ENCODE results near the gene PIK3R3. TPM values are rescaled to one million over a fixed set of nuclear protein-coding genes. Genes with fewer than 3 reads are reported as not detected.

The PIK3R3 gene
- total RNA-seq, 2 donors from 2014 or later = 8.2 TPM

DNA sequence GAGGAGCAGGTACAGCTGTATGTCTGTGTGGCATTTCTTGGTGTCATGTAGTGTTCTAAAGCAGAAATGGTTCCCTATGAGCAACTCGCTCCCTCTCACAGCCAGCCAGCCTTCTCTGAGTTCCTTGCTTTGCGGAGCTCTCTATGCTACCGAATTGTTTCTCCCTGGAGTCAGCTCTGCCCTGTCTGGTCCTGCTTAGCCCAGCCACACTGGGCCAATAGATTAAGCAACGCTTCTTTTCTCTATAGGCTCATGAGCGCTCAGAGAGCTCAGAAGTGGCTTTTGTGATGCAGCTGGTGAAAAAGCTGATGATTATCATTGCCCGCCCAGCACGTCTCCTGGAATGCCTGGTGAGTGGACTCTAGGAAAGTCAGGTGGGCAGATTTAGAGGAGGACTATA is 113.1 kb downstream of the PIK3R3 start:
- DNase-seq = no peak
- Histone ChIP-seq H3K27ac (no peak overlapping the region), H3K4me3 (no peak overlapping the region), H3K4me1 (no peaks in the 10 kb centered on the region), H3K9ac (ENCODE audit: low read depth in 2 of 2, low read length in 2 of 2) (no peak overlapping the region), H3K27me3 (no peaks in the 10 kb centered on the region), H3K36me3 (no peaks in the 10 kb centered on the region), H3K9me3 (no peaks in the 10 kb centered on the region)
- intact Hi-C loops (cut with DNase I) = no loop called here
- TF ChIP-seq, protein P1, sequence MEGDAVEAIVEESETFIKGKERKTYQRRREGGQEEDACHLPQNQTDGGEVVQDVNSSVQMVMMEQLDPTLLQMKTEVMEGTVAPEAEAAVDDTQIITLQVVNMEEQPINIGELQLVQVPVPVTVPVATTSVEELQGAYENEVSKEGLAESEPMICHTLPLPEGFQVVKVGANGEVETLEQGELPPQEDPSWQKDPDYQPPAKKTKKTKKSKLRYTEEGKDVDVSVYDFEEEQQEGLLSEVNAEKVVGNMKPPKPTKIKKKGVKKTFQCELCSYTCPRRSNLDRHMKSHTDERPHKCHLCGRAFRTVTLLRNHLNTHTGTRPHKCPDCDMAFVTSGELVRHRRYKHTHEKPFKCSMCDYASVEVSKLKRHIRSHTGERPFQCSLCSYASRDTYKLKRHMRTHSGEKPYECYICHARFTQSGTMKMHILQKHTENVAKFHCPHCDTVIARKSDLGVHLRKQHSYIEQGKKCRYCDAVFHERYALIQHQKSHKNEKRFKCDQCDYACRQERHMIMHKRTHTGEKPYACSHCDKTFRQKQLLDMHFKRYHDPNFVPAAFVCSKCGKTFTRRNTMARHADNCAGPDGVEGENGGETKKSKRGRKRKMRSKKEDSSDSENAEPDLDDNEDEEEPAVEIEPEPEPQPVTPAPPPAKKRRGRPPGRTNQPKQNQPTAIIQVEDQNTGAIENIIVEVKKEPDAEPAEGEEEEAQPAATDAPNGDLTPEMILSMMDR (IDR thresholded peaks at IDR 0.05) = no peak

DNA sequence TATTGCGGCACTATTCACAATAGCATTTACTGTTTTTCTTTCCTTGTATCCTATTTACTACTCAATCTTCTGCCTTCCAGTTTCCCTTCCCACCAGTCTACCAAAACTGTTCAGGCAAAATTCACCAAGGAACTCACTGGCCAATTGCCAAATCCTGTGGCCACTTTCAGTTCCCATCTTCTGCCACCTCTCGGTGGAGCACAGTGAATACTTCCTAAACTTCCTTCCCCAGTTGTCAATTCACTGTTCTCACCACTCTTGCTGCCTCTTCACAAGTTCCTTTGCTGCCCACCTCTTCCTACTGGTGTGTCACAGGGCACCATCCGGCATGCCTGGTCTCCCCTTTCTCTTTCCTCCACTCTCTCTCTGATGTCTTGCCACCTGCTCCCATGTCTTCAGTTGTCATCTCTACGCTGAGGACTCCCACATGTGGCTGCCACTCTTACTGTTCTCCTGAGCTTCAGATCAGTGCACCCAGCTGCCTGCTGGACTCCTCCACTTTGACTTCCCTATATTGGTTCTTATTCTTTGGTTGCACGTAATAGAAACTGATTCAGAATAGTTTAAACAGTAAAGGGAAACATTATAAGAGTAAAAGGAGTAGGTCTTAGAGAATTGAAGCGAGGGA is 114.4 kb downstream of the PIK3R3 start:
- Histone ChIP-seq H3K36me3 (no peaks in the 10 kb centered on the region), H3K4me3 (no peak overlapping the region), H3K9me3 (no peaks in the 10 kb centered on the region), H3K9ac (ENCODE audit: low read depth in 2 of 2, low read length in 2 of 2) (no peak overlapping the region), H3K27ac (no peak overlapping the region), H3K4me1 (no peaks in the 10 kb centered on the region), H3K27me3 (no peaks in the 10 kb centered on the region)
- TF ChIP-seq, protein P1 (IDR thresholded peaks at IDR 0.05) = no peak
- DNase-seq = no peak
- intact Hi-C loops (cut with DNase I) = no loop called here

DNA sequence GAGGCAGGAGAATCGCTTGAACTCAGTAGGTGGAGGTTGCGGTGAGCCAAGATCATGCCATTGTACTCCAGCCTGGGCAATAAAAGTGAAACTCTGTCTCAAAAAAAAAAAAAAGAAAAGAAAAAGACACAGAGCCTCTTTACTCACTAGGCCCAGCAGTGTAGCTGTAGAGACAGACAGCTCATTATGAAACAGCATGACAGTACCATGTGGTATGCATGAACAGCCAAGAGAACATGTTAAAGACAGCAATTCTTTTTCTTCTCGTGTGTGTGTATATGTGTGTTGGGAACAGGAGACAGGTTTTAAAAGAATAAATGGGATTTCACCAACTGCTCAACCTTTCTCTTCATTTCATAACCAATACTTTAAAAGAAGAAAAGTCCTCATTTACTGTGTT is 118.8 kb downstream of the PIK3R3 start:
- Histone ChIP-seq H3K9me3 (no peaks in the 10 kb centered on the region), H3K27me3 (no peaks in the 10 kb centered on the region), H3K27ac (no peak overlapping the region), H3K36me3 (peaks cover 12% of the 10 kb centered on the region), H3K9ac (ENCODE audit: low read depth in 2 of 2, low read length in 2 of 2) (no peak overlapping the region), H3K4me1 (no peaks in the 10 kb centered on the region), H3K4me3 (no peak overlapping the region)
- TF ChIP-seq, protein P1 (IDR thresholded peaks at IDR 0.05) = no peak
- intact Hi-C loops (cut with DNase I) = no loop called here
- DNase-seq = no peak

DNA sequence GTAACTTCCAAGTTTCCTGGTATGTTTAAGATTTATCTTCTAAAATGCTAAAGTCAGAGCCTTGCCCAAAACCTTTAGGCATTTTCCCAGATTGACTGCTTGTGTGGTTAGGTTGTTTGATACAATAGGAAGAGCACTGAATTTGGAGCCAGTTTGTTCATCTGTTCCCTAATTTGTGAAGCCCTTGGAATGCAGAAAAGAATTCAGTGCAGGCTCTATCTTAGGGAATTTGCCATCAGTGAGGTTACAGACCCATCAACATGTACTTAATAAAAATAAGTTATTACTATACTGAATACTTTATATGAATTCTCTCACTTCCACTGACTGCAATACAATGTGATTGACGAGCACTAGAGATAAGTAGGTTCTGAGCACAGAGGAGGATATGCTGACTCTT is 120.2 kb downstream of the PIK3R3 start:
- DNase-seq = no peak
- H3K4me3 ChIP-seq = no peak overlapping the region
- intact Hi-C loops (cut with DNase I) = no loop called here
- H3K36me3 ChIP-seq = peaks cover 16% of the 10 kb centered on the region
- no peaks in the 10 kb centered on the region for H3K4me1 ChIP-seq
- no peaks in the 10 kb centered on the region for H3K9me3 ChIP-seq
- H3K9ac ChIP-seq (ENCODE audit: low read depth in 2 of 2, low read length in 2 of 2) = no peak overlapping the region
- TF ChIP-seq, protein P1 (IDR thresholded peaks at IDR 0.05) = no peak
- no peaks in the 10 kb centered on the region for H3K27me3 ChIP-seq
- H3K27ac ChIP-seq = no peak overlapping the region

DNA sequence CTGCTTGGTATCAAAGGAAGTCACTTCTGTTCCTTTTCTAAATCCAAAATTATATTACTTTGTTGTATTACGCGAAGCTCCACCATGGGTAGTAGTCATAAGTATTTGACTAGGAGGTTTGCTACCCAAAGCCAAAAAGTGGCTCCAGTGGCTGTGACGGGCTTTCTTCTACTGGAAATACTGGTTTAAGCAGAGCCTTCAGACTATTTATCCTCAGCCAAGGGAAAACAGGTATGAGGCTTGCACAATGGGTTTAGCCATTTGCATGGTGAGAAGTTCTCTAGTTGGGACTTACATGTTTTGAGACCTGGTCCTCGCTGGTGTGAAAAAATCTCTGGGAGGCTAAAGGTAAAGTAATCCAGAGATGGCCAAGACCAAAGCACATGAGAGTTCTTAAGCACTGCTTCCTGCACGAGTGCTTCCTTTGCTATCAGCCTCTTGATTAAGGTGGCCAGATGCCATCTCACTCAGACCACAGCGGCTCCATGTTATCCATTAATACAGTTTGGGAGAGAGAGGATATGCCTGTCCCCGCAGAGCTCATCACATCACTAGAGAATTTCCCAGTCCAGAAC is 121.2 kb downstream of the PIK3R3 start:
- Histone ChIP-seq H3K27ac (no peak overlapping the region), H3K9ac (ENCODE audit: low read depth in 2 of 2, low read length in 2 of 2) (no peak overlapping the region), H3K27me3 (no peaks in the 10 kb centered on the region), H3K9me3 (no peaks in the 10 kb centered on the region), H3K4me1 (no peaks in the 10 kb centered on the region), H3K36me3 (peaks cover 16% of the 10 kb centered on the region), H3K4me3 (no peak overlapping the region)
- TF ChIP-seq, protein P1 (IDR thresholded peaks at IDR 0.05) = no peak
- intact Hi-C loops (cut with DNase I) = no loop called here
- no peak for DNase-seq

Data from colonic mucosa (tissue), 4 donors.